GM12872 (cell line): ENCODE data around the gene CHTF18.
A peak's percentile ranks its signal among the peaks of the same experiment; 100 is the strongest.

Experiments used
- CTCF ChIP-seq: IDR thresholded peaks from 3 replicates; pipeline ENCODE4 v1.5.1; 2011; ENCODE audit warnings: low read depth, mild to moderate bottlenecking, low read length, moderate library complexity; ENCODE audit not compliant: insufficient read depth

The CHTF18 gene

GRCh38 chr16:745739-746138 is 42.7 kb upstream of the CHTF18 start:
- peak; percentile 60 for TF ChIP-seq CTCF

DNA sequence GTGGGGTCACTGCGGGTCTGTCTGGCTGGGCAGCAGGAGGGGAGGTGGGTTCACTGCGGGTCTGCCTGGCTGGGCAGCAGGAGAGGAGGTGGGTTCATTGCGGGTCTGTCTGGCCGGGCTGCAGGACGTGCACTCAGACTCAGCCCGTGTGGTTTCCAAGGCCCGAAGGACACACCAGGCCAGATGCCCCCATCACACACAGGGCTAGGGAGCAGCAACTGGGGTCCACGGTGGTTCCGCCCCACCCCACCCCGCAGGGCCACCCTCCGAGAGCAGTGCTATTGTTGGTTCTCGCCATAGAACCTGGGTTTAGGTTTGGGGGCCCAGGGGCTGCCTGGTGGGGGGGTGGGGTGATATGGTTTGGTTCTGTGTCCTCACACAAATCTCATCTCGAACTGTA is 41.8 kb upstream of the CHTF18 start:
- no peak for TF ChIP-seq CTCF

DNA sequence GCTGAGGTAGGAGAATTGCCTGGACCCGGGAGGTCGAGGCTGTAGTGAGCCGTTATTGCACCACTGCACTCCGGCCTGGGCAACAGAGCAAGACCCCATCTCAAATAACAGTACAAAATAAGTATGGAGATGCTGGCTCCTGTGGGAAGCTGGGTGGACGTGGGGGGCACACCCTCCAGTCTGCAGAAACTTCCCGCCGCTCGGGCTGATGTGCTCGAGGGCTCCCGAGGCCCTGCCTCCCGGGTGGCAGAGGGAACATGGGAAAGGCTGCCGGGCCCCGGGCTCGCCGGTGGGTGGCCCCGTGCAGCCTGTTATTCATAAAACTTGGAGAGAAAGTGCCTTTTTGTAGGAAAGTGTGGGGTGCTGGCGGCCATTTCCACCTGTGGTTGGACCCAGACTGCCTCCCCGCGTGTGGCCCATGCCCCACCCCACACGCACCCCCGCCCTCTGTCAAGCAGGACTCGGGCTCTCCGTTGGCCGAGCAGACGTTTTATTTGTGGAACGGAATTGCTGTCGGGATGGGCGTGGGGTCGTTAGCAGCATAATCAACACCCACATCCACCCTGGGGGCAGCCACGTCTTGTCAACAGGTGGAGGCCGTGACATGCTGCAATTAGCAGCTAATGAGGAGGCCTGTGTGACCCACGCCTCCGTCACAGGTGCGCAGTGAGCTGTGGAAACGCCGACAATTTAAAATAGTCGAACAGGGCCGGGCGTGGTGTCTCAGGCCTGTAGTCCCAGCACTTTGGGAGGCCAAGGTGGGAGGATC is 40.3 kb upstream of the CHTF18 start:
- no peak for TF ChIP-seq CTCF

- TF ChIP-seq CTCF: no peak
Observed at GRCh38 chr16:749010-749409, 39.4 kb upstream of the CHTF18 start.

GRCh38 chr16:750485-750884 is 37.9 kb upstream of the CHTF18 start:
- TF ChIP-seq CTCF: no peak

DNA sequence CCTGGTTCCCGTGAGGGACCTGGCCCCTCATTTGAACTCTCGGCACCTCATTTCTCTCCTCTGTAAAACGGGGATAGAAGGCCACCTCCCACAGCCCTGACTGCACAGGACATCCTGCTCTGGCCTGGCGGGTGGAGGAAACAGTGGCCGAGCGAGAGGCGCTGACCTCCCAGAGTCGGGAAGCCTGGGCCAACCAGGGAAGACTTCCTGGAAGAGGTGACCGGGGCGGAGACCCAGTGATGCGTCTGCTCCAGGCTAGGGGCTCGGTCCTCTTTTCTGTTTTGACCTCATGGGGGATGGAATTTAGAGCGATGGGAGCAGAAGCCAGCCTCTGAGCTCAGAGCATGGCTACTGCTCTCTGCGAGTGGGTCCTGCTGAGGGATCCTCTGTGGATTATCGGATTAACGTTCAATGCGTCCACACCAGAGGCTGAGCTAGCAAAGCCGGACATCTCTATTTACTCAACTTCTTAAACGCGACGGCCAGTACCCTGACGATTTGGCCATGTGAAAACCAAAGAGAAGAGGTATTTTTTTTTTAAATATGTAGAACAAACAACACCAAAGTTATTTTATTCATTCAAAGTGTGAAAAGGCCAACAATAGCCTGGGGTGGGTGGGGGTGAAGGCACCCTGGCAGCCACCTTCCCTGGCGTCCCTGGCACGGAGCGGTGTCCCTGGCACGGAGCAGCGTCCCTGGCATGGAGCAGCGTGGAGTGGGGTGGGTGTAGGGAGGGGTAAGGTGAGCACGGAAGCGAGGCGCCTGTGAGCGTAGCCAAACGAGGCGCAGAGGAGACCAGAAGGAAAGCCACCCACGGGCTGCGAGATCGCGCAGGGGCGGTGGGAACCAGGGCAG is 37.0 kb upstream of the CHTF18 start:
- no peak for TF ChIP-seq CTCF

DNA sequence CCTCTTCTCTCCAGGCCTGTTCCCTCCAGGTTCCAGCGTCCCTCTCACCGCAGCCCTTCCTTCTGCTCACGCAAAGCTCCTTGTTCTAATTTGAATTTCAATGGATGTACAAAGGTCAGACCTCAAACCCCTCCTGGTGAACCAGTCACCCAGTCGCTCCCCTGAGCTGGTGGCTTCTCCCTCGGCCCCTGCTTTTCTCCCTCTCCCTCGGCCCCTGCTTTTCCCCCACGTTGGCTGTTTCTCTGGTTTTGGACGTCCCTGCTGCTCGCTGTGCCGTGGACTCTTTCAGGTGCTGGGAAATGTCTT is 36.5 kb upstream of the CHTF18 start:
- TF ChIP-seq CTCF: no peak
